Ecto neural progenitor cell (in vitro differentiated cells): Measurements from ENCODE around the gene NYNRIN.

Experiments used
- DNase-seq: peaks from one replicate; pipeline ENCODE4 v3.0.0-alpha.2; 2018; ENCODE audit warnings: low spot score

The NYNRIN gene

GRCh38 chr14:24456980-24457379, 58.2 kb downstream of the NYNRIN start:
- no peak for DNase-seq

DNA sequence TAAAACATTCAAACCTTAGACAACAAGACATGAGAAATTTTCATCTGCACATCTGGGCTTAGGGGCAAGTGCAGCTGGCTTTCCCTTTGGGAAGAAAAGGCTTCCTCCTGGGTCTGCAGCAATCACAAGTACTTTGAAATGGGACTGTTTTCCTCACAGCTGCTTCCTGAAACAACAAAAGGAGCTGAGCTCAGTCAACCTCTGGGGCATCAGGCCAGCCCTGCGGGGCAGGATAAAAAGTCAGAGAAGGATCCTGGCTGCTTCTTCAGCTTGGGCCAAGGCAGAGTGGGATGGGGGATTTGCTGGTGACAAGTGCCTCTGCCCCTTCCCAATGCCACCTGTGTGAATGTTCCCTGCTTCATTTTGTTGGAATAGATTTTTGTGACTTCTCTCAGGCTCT, 59.9 kb downstream of the NYNRIN start:
- no peak for DNase-seq

DNA sequence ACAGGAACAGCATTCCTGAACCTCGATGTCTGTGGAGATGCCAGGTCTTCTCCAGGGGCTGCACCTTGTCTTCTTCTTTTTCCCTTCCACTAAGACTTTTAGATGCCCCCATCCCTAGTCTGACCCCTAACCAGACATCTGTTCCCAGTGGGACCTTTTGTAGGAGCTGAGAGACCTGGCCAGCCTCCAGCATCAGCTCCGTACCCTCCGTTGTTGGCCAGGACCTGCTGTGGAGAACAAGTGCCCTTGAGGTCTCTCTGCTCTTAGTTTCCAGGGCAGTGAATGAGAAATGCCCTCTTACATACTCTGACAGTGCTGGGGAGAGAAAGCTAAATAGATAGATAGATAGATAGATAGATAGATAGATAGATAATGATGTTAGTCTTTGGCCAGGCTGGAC, 60.5 kb downstream of the NYNRIN start:
- DNase-seq, result no peak

DNA sequence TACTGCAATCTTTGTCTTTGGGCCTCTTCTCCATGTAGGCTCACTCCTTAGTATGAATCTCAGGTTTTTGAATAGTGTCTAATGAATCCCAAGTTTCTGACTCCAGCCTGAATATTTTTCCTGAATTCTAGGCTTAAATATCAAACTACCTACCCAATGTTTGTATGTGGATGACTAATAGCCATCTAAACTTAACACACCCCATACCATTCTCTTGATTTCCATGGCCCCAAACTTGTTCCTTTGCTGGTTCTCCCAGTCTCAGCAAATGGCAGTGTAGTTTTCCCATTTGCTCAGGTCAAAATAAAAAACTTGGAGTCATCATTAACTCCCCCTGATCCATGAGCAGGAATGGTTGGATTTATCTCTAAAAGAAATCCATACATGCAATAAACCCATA, 62.5 kb downstream of the NYNRIN start:
- DNase-seq, result no peak

DNA sequence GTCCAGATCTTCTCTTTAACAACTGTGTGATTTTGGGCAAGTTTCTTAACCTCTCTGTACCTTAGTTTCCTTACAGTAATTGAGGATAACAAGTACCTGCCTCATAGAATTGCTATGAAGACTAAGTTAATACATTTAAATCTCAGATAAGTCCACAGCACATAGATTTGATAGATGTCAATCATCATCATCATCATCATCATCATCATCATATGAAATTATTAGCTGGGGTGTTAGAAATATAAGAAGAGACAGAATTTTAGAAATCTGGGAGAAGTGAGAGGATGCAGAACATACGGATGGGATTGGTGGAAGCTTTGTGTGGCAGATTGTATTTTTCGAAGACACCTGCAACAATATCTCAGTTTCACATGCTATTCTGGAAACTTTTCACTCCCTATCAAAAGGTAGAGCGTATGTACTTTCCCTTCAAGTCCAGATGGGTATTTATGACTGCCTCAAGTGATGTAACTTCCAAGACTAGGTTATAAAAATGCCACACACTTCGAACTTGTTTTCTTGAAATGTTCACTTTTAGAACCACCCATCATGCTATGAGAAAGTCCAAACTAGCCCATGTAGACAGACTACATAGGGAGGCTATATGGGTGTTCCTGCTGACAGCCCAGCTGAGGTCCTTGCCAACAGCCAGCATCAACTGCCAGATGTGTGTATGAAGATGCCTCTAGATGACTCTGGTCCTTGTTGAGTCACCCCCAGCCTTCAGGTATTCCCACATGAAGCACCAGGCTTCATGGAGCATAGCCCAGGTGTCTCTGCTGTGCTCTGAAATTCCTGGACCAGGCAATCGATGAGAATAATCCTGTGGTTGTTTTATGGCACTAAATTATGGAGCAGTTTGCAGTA, 64.4 kb downstream of the NYNRIN start:
- DNase-seq, result no peak

DNA sequence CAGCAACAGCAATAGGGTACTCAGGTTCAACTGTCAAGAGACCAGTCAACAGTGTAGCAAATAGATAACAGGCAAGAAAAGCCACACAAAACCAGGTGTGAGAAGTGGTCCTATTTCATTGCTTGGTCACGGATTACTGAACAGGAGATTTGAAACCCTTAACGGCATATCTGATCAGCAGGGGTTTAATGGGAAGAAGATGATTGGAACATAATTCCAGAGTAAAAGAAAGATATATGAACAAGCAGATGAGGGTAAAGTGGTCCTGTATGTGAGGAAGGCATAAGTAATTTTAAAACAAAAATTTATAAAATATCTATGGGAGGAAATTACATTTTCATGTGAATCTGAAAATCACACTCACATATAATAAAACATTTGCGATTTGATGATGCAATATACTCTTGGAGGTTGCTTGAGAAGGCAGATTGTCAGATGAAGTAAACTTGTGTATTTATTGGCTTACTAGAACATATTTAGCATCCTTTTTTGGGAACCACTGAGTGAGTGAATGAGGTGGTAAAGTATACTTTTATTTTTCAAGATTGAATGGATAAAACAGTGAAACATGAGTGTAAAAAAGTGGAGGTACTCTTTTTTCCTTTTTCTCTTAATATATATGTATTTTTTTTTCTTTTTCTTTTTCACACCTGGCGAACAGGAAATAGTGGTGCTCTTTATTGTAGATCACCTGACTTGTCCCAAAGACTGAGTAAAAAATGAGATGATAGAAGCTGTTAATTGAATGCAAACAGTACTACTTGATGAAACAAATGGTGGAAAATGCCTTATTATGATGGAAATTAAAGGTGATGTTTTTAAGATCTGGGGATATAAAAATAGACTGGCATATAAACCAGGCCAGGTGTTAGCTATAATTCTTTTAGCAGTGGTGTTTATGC, 65.3 kb downstream of the NYNRIN start:
- no peak for DNase-seq

DNA sequence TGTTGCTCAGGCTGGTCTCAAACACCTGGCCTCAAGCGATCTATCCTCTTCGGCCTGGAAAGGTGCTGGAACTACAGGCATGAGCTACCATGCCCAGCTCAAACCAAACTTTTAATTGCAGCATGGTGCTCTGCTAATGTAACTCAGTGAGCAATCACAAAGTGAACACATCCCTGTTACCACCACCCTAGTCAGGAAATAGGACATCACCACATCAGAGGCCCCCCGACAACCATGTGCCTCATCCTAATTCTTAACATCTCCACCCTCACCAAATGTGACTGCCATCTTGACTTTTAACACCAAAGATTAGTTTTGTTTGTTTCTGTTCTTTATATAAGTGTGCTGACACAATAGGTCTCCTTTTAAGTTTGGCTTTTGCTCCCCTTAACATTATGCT, 66.6 kb downstream of the NYNRIN start:
- DNase-seq, result no peak

GRCh38 chr14:24465805-24466204, 67.0 kb downstream of the NYNRIN start:
- DNase-seq, result no peak
